ENCODE data around the gene VSTM2L.
A peak's percentile ranks its signal among the peaks of the same experiment; 100 is the strongest.

VSTM2L gene

DNA sequence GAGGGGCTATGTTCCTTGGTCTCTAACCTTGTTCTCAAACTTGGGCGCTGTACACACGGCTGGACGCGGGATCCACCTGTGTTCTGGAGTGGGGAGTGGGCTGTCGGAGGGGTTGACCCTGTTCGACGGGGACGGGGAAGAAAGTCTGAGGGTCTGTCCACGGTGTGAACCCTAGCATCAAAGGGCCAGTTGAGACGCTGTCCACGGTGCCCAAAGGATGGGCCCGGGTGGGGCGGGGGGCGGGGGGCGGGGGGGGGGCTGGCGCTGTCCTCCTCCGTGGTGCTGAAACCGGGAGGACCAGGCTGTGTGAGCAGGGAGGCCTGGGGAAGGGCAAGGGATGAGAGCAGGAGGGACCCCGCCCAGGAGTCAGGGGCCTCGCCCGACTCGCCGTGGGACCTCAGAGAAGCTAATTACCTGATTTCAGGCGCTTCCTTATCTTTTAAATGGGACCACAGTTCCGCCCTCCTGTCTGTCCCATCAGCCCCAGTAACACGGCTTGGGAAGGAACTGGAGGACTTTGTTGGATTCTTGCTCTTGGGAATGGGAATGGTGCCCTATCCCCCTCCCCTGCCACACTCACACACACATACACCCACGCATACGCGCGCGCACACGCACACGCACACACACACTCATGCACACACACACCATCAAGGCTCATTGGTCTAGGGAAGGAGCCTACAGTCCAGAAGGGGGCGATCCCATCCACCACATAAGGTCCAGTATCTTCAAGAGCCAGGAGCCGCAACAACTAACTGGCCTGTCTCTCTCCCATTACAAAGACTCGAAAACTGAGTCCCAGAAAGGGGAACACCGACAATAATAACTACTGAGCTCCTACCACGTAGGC lies 1.0 kb upstream of the VSTM2L start:
- peak; percentile 75 for DNase-seq

DNA sequence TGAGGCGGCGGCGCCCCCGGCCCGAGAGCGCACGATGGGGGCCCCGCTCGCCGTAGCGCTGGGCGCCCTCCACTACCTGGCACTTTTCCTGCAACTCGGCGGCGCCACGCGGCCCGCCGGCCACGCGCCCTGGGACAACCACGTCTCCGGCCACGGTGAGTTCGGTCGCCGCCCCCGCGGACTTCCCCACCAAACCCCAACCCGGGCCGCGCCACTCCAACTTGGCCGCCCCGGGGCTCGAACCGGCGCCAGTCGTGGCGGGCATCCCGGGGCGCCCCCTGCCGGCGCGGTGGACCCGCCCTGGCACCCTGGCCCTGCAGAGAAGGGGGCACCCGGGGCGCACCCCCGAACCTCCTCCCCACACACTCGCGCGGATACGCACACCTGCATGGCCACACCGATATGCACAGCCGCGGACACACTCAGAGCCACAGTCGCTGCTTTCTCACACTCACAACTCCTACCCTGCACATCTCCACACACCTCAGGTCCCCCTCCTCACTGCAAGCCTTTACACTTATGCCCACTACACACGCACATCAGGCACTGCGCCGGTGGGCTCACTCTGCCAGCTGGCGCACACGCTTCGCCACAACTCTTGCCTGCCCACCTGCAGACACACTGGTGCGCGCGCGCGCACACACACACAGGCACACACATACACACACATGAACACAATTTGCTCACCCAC lies 535 bp downstream of the VSTM2L start:
- no peak for DNase-seq

DNA sequence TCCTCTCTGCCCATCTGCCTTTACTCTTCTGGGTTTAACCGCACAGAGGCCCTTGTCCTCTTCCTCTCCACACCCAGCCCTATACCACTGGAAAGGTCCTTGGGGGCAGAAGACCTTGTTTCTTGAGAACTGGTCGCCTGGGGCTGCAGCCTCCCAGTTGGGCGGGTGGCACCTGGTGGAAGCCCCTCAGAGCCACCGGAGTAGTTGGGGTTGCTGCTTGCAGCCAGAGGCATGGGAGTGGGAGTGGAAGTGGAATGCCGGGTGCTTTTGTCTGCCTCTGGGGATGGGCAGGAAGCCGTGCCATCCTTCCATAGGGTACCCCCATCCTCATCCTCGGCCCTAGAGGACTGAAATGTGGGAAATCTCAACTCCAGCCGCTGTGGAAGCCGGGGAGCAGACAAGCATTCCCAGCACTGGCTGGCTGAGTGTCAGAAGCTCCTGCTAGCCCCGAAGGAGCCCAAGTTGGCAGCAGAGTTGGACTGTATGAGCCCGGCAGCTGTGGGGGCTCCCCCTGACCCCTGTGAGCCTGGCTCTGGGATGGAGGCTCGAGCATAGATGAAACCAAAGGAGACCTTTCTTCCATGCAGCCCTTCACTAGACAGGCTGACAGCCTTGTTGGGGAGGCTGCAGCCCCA lies 1.2 kb downstream of the VSTM2L start:
- DNase-seq = no peak

DNA sequence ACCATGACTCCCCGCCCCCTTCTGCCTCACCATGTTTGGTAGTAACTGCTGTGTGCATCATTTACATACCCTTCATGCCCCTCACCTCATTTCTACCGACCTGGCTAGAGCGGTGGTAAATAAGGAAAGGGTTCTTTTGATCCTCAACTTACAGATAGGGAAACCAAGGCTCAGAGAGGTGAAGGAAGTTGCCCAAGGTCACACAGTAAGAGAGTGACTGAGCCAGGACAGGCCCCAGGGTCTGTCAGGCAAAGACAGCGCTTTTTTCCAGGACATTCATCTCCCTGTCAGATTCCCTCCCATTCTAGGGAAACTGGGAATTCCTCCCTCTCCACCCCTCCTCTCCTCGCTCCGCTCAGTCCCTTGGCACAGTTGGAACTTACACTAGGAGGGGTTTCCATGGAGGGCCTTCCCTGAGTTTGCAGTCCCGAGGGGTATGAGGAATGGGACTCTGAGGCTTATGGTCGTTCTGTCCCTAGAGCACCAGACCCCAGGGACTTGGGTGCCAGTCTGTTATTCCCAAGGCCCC lies 2.0 kb downstream of the VSTM2L start:
- DNase-seq = no peak

DNA sequence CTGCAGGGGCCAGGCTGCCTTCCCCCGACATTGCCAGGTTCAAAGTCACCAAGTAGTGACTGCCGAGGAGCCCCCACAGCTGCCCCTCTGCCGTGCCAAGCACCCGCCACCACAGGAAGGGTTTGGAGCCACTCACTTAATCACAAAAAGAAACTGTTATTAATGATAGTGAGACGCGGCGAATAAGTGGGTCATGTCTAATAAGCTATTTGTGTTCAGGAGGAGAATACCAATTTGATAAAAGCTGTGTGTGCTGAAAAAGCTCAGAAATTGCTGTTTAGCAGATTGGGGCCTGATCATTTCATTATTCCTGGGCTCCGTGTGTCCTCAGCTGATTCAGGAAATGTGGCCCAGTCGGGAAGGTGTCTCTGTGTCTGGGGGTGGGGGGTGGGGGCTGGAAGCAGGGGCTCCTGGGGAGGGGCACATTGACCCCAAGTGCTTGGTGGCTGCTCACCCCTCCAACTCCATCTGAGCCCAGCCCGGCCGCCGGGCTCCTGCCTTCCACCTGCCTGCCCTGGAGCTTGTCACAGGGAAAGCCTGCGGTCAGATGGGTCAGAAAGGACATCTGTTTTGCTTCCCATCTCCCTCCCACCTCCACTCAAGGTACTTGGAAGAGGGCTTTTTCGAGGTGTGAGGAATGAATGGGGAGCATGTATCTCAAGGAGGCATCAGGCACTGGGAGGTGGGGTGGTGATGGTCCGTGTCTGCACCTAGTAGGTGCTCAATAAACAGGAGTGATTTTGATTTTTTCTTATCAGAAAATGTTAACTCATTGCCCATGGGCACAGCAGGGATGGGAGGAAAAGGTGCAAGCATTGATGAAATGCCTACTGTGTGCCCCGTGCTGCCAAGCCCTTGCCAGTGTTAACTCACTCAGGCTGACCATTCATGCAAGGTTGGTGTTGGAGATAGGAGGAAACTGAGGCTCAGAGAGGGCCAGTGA lies 3.0 kb downstream of the VSTM2L start:
- no peak for DNase-seq

DNA sequence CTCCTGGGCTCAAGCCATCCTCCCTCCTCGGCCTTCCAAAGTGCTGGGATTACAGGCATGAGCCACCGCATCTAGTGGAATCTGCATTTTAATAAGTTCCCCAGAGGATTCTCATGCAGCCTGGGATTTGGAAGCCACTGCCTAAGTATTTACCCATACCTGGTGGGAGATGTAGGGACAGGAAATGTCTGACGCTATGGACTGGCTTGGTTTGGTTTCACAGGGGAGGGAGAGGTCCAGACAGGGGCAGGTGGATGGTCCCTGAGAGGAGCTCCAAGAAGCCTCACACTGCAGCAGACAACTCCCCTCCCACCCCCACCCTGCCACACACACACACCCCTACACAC lies 4.4 kb downstream of the VSTM2L start:
- no peak for DNase-seq

DNA sequence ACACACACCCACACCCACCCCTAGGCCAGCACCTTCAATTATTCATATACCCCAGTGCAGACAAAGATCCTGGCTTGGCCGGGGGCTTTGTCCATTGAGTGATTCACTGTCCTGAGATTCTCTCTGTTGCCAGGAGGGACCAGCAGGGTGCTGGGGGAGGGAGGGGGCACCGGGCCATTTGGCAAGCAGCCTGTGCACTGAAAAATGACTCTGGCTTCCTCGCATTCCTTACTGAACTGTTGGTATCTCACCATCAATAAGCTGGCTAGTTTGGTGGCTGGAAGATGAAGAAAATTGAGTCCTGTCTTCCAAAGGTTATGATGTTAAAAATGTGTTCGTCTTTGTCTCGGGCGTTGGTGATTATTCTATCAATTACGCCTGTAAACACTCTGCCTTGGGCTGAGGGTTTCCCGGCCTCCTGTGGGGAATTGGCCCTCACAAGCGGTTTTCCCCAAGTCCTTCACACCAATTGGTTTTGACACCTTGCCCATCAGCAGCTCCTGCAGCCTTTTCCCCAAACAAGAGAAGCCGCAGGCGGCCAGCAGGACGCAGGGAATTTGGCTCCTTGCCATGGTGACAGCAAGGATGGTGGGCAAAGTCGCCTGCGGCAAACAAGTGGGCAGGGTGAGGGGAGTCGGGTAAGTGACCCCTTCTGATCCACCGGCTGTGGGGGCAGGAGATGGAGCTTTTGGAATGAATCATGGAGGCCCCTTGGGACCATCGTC lies 4.9 kb downstream of the VSTM2L start:
- DNase-seq = no peak

DNA sequence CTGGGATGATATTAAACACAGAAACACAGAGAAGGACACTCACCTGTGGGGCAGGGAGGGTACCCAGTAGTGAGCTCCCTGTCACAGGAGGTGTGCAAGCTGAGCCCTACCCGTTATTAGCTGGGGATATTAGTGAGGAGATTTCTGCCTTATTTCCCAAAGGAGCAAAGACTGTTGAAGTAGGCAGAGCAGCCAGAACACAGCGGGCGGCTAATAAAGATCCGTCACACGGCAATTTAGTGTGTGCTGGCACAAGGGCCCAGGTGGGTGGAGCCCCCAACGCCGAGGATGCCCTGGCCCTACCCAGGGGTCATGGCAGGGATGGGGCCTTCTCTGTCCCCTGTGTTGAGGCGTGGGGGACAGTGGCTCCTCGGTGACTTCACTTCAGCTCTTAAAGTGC lies 8.3 kb downstream of the VSTM2L start:
- DNase-seq = no peak

DNA sequence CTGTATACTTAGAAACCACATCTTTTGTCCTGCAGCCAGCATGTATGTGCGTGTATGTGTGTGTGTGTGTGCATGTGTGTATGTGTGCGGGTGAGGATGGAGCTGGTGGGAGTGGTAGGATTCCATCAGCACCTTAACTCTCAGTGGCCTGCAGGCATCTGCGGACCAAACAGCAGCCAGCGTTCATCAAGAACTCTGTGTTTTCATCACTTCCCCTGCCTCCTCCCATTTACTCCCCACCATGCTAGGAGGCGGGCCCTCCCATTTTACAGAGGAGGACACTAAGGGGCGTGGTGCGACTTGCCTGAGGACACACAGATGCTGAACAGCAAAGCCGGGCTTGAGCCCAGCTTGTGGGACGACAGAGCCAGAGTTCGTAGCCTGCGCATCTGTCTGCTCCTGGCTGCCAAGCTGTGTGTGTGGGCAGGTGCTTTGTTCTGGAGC lies 8.9 kb downstream of the VSTM2L start:
- peak; percentile 65 for DNase-seq

DNA sequence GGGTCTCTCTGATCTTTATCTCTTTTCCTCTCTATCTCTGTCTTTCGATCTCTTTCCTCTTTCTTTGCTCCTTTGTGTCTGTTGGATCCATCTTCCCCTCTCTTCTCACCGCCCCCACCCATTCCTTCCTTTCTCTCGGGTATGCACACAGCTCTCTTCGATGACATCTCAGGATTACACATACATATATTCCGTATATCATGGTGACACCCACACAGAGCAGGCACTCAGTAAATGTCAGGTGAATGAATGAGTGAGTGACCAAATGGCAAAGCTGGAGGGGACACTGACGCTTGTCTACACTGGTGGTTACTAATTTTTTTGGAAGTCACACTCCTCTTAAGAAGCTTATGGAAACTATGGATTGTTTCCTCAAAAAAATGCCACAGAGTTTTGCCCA lies 9.9 kb downstream of the VSTM2L start:
- no peak for DNase-seq

DNA sequence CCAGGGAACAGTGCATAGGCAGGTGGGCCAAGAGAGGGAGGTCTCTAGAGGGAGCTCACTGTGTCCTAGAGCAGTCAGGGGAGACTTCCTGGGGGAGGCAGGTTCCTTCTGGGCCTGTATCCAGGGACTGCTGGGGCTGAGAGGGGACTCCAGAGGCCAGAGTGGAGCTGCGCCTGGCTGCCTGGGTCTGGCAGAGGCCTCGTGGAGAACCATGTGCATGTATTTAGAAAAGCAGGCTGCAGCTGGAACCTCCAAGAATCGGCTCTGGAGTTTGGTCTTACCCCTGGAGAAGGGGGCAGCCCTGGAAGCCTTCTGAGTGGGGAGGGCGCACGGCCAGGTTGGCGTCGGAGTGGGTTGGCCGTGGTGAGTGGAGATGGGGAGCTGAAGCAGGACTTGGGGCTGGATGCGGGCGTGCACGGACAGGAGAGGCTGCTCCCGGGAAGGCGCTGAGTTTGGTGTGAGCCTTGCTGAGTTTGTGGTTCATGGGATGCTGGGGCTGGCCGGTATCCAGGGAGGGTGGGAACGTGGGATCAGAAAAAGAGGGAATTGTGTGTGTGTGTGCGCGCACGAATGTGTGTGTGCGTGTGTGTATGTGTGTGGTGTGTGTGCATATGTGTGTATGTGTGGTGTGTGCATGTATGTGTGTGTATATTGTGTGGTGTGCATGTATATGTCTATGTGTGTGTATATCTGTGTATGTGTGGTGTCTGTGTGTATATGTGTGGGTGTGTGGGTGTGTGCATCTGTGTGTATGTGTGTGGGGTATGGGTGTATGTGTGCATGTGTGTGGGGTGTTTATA lies 10.8 kb downstream of the VSTM2L start:
- no peak for DNase-seq

DNA sequence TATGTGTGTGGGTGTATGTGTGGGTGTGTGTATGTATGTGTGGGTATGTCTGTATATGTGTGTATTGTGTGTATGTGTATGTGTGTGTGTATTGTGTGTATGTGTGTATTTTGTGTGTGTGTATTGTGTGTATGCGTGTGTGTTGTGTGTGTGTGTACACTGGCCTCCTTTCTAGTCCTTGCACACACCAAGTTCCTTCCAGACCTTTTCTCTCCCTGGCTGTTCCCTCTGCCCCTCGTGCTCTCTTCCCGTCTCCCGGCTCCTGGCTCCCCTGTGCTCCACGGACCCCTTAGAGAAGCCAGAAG lies 11.4 kb downstream of the VSTM2L start:
- DNase-seq = no peak

DNA sequence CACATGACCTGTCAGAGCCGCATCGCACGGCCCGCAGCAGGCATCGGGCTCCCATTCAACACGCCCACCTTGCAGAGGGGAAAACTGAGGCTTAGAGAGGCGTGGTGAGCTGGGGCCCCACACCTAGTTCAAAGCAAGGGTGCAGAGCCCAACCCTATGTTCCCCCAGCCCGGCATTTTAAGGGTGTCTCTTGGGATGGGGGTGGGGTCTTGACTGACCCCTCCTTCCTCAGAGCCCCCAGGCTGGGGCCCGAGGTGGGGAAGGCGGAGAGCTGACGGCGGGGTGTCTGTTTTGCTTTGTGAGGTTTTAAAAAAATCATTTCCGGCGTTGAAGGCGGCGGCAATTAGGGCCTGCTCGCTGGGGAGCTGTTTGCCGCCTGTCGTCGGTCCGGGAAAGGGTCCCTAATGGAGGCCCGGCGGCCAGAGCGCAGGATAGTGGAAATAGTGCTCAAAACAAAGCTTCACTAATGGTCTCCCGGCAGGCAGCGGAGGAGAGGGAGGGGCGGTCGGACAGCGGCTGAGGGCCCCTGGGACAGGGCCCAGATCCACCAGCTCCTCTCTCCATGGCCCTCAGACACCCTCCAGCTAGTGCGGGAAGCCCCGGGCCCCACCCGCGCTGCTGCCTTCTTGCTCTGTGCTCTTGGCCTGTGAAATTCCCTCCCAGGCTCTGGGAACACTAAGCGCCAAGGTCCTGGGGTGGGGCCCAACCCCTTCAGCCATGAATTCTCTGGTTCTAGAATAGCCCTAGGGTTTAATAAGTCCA lies 11.9 kb downstream of the VSTM2L start:
- DNase-seq = peak; percentile 40

DNA sequence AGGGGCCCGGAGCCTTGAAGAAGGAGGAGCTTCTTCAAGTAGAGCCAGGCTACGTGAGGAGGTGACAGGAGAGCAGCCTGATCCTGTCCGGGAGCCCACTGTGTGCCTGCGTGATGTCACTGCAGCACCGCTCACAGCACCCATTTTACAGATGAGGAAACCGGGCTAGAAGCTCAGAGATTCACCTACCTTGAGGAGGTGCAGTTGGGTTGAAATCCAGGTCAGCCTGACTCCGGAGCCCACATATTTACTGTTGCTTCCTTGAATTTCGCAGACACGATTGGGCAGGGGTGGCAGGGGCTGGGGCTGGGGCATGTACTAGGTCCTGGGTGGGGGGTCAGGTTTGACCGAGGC lies 12.5 kb downstream of the VSTM2L start:
- no peak for DNase-seq

DNA sequence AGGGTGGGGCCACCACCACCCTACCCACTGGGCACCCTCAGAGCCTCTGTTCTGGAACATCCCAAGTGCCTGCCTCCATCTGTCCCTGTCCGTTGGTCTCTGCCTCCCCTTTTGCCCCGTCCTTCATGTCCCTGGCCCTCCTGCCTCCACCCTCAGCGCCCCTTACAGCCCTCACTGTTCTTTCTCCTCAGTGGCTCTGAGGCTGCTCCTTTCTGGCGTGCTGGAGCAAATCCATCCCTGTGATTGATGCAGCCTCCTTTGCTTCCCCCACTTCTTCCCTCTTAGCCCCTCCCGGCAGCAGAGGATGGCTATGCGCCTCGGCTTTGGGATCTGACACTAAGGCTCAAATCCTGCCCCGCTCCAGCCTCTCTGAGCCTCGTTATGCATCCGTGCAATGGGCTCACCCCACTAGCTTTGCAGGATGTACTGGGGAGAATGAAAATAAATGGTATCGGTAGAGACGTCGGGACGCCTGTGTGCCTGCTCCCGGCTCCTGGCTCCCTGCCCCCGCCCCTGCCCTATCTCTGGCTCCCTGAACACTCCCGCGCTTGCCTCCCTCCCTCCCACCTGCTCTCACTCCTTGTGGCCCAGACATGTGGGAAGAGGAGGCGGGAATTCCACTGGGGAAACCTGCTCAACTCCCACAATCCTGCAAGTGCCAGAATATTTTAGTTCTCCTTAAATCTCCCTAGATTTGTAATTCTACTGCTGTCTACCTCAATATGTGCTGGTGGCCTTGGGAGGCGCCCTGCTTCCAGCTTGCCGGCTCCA lies 13.1 kb downstream of the VSTM2L start:
- DNase-seq = no peak

DNA sequence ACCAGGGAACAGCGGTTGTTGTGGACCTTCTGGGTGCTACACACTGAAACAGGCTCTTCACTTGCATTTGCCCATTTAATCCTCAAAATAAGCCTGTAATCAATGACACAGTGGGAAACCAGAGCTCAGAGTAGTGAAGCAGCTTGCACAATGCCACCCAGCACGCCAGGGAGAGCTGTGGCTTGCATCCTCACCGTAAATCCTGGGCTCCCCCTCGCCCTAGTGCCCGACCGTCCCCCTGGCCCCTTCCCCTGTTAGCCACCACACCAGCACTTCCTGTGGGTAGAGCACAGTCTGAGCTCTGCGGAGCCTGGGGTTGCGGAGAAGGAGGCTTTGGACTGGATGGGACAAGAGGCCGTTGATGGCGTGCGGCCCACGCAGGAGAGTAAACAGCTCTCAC lies 14.5 kb downstream of the VSTM2L start:
- no peak for DNase-seq

DNA sequence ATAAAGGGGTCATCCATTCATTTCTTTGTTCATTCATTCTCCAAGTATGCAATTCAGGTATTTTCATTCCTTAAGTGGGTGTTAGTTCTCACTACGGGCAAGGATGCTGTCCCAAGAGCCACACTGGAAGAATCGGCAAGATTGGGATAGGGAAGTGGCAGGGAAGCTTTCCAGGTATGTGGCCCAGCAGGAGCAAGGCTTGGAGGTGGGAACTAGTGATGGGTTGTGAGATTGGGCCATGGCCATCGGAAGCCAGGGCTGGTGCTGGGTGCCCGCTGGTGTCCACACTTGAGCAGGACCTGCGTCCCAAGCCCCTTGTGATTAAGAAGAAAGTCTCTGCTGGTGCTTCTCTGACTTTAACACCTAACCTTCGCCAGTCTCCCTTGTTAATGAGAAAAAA lies 15.1 kb downstream of the VSTM2L start:
- DNase-seq = no peak

DNA sequence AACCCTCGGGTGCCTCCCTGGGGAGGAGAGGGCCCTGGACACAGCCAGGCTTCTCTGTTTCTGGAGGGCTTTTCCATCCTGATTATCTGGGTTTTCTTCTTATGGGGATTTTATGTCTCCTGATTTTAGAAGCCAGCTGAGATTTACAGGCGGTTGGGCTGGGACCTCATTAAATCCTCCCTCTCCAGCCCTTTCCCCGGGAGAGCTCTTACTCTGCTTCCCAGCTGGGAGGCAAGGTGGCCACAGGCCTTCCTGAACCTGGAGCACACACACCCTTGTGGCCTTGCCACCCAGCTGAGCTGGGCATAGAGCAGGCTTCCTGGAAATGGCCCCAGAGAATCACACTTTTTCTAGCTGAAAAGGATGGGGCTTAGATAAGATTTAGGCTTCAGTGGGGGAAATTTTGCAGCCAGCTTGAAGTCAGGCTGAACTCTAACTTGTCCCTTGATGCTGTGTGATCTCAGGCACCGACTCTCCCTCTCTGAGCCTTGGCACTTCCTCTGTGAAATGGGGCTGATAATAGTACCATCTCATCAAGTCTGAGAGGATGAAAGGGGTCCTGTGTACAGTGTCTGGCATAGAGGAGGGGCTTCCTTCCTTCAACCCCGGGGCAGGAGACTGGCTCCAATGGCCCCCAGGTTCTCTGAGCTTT lies 16.6 kb downstream of the VSTM2L start:
- DNase-seq = no peak

DNA sequence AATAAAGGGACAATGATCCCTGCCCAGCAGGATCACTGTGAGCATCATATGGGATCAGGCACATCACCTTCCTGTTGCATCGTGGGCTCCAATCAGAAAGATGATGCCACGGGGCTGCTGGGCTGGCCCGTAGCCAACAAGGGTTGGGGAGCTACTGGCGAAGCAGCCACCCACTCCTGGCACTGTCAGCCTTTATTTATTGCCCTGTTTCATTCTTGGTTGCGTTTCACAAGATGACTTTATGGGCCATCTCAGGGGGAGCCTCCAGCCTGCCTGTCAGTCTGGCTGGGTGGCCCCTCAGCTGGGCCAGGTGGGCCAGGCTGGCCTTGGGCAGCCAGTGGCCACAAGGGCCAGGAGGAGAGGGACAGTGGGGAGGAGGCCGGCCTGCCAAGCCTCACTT lies 17.3 kb downstream of the VSTM2L start:
- DNase-seq = no peak

All from hematopoietic multipotent progenitor cell treated with erythropoietin and hydrocortisone succinate and interleukin-3 and kit ligand, for 4 days (in vitro differentiated cells).